Skeletal muscle satellite cell (primary cell): ENCODE measurements around the gene AP4B1.
A peak's percentile ranks its signal among the peaks of the same experiment; 100 is the strongest.
"Not testable (repeated sequence)": the region's sequence is repeated elsewhere in the genome, so short reads cannot be mapped to it uniquely, and the experiment has no call there.

Experiments
- H3K27me3 ChIP-seq: 2 replicates; pipeline ENCODE4 v1.7.0; 2013; ENCODE audit warnings: low read length; ENCODE audit not compliant: control insufficient read depth, insufficient read depth
- H3K36me3 ChIP-seq: 2 replicates; pipeline ENCODE4 v1.7.0; 2013; ENCODE audit warnings: mild to moderate bottlenecking, control low read depth, low read length; ENCODE audit not compliant: insufficient read depth
- H3K4me1 ChIP-seq: 2 replicates; pipeline ENCODE4 v1.7.0; 2013; ENCODE audit warnings: low read length; ENCODE audit not compliant: control insufficient read depth, insufficient read depth
- H3K4me2 ChIP-seq: 2 replicates; pipeline ENCODE4 v1.7.0; 2013; ENCODE audit warnings: mild to moderate bottlenecking, low read length
- H3K4me3 ChIP-seq: 2 replicates; pipeline ENCODE4 v1.7.0; 2013; ENCODE audit warnings: low read length
- H3K9ac ChIP-seq: 2 replicates; pipeline ENCODE4 v1.7.0; 2013; ENCODE audit warnings: mild to moderate bottlenecking, low read depth, low read length, moderate library complexity
- H3K9me3 ChIP-seq: replicated peaks from 2 replicates; pipeline ENCODE4 v1.7.0; 2013; ENCODE audit warnings: mild to moderate bottlenecking, control low read depth, low read length

AP4B1 gene

DNA sequence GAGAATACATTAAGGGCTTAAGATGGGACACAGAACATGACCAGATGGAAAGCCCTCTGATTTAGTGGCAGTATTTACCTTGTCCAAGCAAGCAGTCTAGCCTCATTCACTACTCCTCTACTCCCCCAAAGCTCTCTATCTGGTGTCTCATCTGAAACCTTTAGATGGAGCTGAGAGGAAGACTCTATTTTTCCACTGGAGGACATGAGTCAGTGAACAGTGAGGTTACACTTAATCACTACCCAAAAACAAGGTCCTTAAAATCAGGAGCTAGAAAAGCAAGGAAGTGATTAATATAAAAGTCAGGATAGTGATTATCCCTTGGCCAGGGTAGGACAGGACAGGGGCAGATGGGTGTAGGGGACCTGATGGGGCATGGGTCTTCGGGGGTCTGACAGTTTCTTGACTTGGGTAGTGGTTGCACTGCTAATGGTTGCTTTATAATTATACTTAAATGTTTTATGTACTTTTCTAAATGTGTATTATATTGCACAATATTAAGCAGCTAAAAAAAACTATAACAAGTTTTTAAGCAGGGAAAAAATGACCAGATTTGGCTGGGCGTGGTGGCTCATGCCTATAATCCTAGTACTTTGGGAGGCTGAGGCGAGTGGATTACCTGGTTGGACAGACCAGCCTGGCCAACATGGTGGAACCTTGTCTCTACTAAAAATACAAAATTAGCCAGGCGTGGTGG is 36.1 kb downstream of the AP4B1 start:
- peaks cover 23% of the 10 kb centered on the region for H3K4me1 ChIP-seq

DNA sequence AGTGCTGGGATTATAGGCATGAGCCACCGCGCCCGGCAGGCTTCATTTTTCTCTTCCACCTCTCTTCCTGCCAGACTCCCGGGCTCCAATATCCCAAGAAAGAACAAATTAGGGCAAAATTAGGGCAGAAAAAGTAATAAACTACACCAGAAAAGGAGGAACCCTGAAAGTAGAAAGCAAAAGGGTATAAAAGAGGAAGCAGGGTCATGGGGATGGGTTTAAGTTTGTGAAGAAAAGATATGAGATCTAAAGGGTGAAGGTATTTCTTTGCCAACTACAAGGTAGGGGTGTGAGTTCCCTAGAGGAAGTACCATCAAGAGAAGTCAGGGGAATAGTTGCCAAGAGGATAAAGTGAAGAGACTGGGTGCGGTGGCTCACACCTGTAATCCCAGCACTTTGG is 43.0 kb downstream of the AP4B1 start:
- Histone ChIP-seq H3K36me3 (no peaks in the 10 kb centered on the region), H3K4me3 (no peak overlapping the region), H3K9me3 (no peaks in the 10 kb centered on the region), H3K27me3 (no peaks in the 10 kb centered on the region), H3K9ac (peak overlapping the region; percentile 59), H3K4me2 (no peak overlapping the region), H3K4me1 (peaks cover 26% of the 10 kb centered on the region)

More for the DNA sequence above, 36.1 kb downstream of the AP4B1 start:
- Histone ChIP-seq H3K36me3 (no peaks in the 10 kb centered on the region), H3K9me3 (no peaks in the 10 kb centered on the region), H3K27me3 (no peaks in the 10 kb centered on the region), H3K4me2 (peak overlapping the region; percentile 51), H3K9ac (no peak overlapping the region), H3K4me3 (no peak overlapping the region)

DNA sequence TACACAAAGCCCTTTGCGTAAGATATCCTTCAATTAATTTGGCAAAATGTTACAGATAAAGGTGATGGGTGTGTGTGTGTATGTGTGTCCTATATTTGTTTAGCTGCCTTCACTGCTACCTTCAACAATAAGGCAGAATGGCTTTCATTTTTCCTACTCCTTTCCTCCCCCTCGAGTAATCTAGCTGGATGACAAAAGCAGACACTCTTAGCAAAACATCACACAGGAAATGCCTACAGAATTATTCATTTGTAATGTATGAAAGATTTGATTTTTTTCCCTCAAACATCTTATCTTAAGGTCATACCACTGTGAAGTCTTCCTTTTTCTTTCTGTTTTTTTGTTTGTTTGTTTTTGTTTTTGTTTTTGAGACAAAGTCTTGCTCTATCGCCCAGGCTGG is 43.7 kb downstream of the AP4B1 start:
- no peaks in the 10 kb centered on the region for H3K27me3 ChIP-seq
- no peaks in the 10 kb centered on the region for H3K36me3 ChIP-seq
- H3K4me2 ChIP-seq = peak overlapping the region; percentile 74
- H3K4me3 ChIP-seq = peak overlapping the region; percentile 37
- peaks cover 33% of the 10 kb centered on the region for H3K4me1 ChIP-seq
- H3K9ac ChIP-seq = peak overlapping the region; percentile 76
- H3K9me3 ChIP-seq = no peaks in the 10 kb centered on the region

DNA sequence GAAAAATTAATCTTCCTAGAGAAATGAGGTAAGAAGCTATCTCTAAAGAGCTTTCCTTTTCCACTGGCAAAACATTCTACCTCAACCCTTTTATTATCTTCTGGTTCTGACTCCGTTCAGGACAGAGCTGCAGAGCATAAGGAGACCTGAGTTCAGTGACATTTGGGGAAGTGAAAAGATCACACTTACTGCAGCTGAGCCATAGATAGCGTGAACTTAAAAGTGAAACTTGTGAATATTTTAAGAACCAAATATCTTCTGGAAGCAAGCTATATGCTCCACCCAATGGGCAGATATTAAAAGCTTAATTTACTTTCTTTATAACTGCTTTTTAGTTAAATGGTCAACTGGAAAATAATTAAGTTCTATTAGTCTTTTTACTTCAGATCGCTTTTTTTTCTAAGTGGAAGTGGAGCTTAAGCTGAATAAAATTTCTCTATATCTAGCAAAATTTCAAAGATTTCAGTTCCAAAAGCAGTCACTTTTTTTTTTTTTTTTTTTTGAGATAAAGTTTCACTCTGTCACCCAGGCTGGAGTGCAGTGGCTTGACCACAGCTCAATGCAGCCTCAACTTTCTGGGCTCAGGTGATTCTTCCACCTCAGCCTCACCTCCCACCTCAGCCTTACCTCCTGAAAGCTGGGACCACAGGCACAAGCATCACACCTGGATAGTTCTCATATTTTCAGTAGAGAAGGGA is 45.0 kb downstream of the AP4B1 start:
- Histone ChIP-seq H3K9ac (no peak overlapping the region), H3K4me3 (no peak overlapping the region)

DNA sequence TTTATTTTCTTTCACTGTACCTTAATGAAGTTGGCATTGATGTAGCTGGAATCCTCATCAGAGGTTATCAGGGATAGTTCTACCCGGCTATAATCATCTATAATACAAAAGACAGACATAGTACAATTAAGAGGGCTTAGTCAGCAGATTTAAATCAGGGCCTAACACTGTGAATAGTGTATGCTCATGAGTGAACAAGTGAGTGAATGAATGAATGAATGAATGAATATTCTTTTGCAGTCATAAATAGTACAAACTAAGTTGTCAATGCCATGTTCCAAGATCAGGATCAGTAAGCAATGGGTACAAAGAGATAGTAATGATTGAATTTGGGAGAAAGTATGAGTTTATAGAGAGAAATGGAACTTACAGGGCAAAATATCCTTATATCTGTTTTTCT is 45.6 kb downstream of the AP4B1 start:
- no peaks in the 10 kb centered on the region for H3K27me3 ChIP-seq
- no peaks in the 10 kb centered on the region for H3K36me3 ChIP-seq
- H3K9ac ChIP-seq = no peak overlapping the region
- no peaks in the 10 kb centered on the region for H3K9me3 ChIP-seq
- H3K4me2 ChIP-seq = no peak overlapping the region
- no peak overlapping the region for H3K4me3 ChIP-seq
- H3K4me1 ChIP-seq = peaks cover 34% of the 10 kb centered on the region

More for the DNA sequence above, 45.0 kb downstream of the AP4B1 start:
- Histone ChIP-seq H3K4me2 (peak overlapping the region; percentile 11), H3K36me3 (no peaks in the 10 kb centered on the region), H3K9me3 (no peaks in the 10 kb centered on the region), H3K27me3 (no peaks in the 10 kb centered on the region), H3K4me1 (peaks cover 34% of the 10 kb centered on the region)

DNA sequence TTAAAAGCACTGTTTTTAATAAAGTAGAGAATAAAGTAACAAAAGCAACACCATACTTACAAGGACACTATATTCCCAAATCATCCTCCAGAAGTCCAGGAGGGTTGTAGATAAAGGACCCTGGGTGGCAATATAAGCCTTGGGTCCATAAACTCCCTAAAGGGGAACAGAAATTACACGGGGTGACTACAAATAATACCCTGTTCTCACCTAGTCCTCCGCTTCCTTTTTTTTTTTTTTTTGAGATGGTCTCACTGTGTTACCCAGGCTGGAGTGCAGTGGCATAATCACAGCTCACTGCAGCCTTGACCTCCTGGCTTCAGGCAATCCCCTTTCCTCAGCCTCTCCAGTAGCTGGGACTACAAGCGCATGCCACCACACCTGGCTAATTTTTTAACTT is 46.2 kb downstream of the AP4B1 start:
- Histone ChIP-seq H3K9ac (no peak overlapping the region), H3K4me3 (no peak overlapping the region), H3K4me1 (peaks cover 34% of the 10 kb centered on the region), H3K9me3 (no peaks in the 10 kb centered on the region), H3K36me3 (no peaks in the 10 kb centered on the region), H3K4me2 (no peak overlapping the region), H3K27me3 (no peaks in the 10 kb centered on the region)

DNA sequence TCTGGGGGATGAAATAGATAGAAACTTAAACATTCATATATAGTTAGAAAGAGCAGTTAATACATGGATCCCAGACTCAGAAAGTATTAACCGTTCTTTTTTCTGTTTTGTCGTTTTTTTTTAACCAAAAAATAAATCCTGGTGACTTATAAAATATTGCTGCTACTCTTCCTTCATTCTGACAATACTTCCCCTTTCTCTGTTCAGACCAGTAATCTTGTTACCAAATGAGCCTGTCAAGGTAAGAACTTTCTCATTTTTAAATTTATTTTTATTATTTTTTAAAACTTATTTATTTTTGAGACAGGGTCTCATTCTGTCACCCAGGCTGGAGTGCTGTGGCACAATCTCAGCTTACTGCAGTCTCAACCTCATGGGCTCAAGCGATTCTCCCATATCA is 46.8 kb downstream of the AP4B1 start:
- H3K4me3 ChIP-seq = no peak overlapping the region
- H3K9me3 ChIP-seq = no peaks in the 10 kb centered on the region
- no peaks in the 10 kb centered on the region for H3K36me3 ChIP-seq
- H3K9ac ChIP-seq = no peak overlapping the region
- H3K4me1 ChIP-seq = peaks cover 34% of the 10 kb centered on the region
- H3K27me3 ChIP-seq = no peaks in the 10 kb centered on the region
- H3K4me2 ChIP-seq = no peak overlapping the region

DNA sequence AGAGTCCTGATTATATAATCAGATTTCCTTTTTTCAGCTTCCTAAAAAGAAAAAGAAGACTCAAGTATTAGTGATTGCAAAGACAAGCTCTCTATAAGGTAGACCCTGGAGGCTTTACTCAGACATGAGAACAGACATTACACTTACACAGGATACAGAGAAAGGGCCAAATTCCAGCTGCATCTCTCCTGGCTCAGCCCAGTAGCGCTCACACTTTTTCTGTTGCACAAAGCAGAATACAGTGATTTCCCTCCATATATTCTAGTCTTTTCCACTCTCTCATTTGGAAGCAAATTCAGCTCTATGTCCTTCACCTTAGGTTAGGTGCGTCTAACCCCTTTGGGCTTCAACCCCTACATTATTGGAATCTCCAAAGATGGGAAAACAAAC is 48.2 kb downstream of the AP4B1 start:
- no peaks in the 10 kb centered on the region for H3K9me3 ChIP-seq

DNA sequence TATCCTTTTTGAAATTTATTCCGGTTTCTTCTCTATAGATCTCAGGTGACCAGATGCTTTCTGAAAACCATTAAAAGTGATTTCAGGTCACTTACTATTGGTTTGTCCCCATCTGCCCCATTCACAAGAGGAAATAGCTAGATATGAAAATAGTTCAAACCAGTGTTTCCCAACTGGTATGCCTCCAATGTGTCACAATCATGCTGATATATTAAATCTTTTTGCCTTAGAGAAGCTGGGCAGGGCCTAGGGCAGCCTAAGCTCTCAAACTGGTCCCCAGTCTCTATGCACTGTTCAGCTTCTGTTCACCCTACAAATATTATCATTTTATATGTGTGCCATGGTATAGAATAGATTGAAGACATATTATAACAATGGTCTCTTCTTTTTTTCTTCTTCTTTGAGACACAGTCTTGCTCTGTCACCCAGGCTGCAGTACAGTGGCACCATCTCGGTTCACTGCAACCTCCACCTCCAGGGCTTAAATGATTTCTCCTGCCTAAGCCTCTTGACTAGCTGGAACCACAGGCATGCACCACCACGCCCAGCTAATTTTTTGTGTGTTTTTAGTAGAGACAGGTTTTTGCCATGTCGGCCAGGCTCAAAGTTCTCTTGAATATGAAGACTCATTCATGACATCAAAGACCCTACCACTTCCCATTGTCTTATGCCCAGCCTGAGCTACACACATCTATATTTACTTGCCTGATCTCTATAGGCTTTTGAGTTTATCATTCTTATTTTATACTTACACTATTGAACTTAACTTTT is 48.8 kb downstream of the AP4B1 start:
- no peaks in the 10 kb centered on the region for H3K27me3 ChIP-seq
- no peaks in the 10 kb centered on the region for H3K9me3 ChIP-seq
- H3K4me1 ChIP-seq = peaks cover 26% of the 10 kb centered on the region
- no peak overlapping the region for H3K4me3 ChIP-seq
- no peak overlapping the region for H3K4me2 ChIP-seq
- H3K36me3 ChIP-seq = no peaks in the 10 kb centered on the region
- H3K9ac ChIP-seq = no peak overlapping the region

More for the DNA sequence above, 48.2 kb downstream of the AP4B1 start:
- Histone ChIP-seq H3K36me3 (no peaks in the 10 kb centered on the region), H3K9ac (no peak overlapping the region), H3K4me3 (no peak overlapping the region), H3K27me3 (no peaks in the 10 kb centered on the region), H3K4me1 (peaks cover 30% of the 10 kb centered on the region), H3K4me2 (no peak overlapping the region)

DNA sequence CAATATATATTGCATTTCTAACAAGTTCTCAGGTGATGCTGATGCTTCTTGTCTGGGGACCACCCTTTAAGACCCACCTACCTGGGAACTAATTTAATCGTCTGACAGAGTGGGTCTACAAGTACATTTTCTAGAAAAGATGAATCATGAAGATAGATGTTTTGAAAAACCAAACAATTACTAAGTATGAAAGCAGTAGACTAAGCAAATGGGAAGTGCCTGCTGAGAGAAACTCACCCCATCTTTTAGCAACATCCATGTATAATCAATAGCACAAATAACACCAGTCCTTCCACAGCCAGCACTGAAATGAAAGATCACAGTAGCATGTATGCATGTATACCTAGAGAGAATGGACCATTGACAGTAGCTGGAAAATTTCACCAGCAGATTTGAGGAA is 50.4 kb downstream of the AP4B1 start:
- Histone ChIP-seq H3K9me3 (no peaks in the 10 kb centered on the region), H3K4me1 (peaks cover 11% of the 10 kb centered on the region), H3K27me3 (no peaks in the 10 kb centered on the region), H3K4me2 (no peak overlapping the region), H3K4me3 (no peak overlapping the region), H3K9ac (no peak overlapping the region), H3K36me3 (no peaks in the 10 kb centered on the region)

DNA sequence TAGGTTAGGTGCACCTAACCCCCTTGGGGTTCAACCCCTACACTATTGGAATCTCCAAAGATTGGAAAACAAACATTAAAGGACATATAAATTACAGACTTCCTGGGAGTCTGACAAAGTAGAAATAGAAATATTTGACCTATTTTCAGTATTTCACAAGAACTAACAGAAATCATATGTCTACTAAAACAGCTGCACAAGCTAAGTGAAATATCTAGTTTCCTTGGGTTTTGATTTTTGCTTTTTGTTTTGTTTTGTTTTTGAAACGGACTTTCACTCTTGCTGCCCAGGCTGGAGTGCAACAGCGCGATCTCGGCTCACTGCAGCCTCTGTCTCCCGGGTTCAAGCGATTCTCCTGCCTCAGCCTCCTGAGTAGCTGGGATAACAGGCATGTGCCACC is 51.9 kb downstream of the AP4B1 start:
- H3K9me3 ChIP-seq, H3K4me1 ChIP-seq, H3K4me3 ChIP-seq, H3K27me3 ChIP-seq, H3K9ac ChIP-seq, H3K36me3 ChIP-seq, H3K4me2 ChIP-seq: not testable (repeated sequence)
